Neutrophil (primary cell): Measurements from ENCODE around the gene SLC38A7.

Experiments used
- H3K27ac ChIP-seq: fragments of 200-600 bp; sonication (generic); 2 replicates; pipeline ENCODE4 v1.5.1; 2016; ENCODE audit warnings: mild to moderate bottlenecking, moderate library complexity
- H3K27me3 ChIP-seq: fragments of 200-600 bp; sonication (generic); 2 replicates; pipeline ENCODE4 v1.6.0; 2016; ENCODE audit warnings: mild to moderate bottlenecking
- H3K36me3 ChIP-seq: fragments of 200-600 bp; sonication (generic); 2 replicates; pipeline ENCODE4 v1.5.1; 2017
- H3K4me1 ChIP-seq, 2 experiments: fragments of 200-600 bp in 1 of 2; sonication (generic) in 1 of 2; 1 replicate in 1 of 2; 2 replicates in 1 of 2; pipeline versions ENCODE4 v1.5.1 to v1.6.1; 2013 to 2016; ENCODE audit warnings: low read depth in 1 of 2, low read length in 1 of 2, mild to moderate bottlenecking in 1 of 2, moderate library complexity in 1 of 2; ENCODE audit not compliant: control insufficient read depth in 1 of 2, insufficient read depth in 1 of 2
- H3K4me3 ChIP-seq, 2 experiments: fragments of 200-600 bp in 1 of 2; sonication (generic) in 1 of 2; 1 replicate in 1 of 2; 2 replicates in 1 of 2; pipeline ENCODE4 v1.5.1; 2013 to 2016; ENCODE audit warnings: low read depth in 1 of 2, low read length in 1 of 2, mild to moderate bottlenecking in 1 of 2, moderate library complexity in 1 of 2
- H3K9me3 ChIP-seq: fragments of 200-600 bp; sonication (generic); 2 replicates; pipeline ENCODE4 v1.5.1; 2016
- TF ChIP-seq, protein P1 (sequence below): fragments of 200-600 bp; sonication (generic); IDR thresholded peaks from 2 replicates; pipeline ENCODE4 v1.5.1; 2016; ENCODE audit warnings: antibody characterized with exemption

SLC38A7 gene

DNA sequence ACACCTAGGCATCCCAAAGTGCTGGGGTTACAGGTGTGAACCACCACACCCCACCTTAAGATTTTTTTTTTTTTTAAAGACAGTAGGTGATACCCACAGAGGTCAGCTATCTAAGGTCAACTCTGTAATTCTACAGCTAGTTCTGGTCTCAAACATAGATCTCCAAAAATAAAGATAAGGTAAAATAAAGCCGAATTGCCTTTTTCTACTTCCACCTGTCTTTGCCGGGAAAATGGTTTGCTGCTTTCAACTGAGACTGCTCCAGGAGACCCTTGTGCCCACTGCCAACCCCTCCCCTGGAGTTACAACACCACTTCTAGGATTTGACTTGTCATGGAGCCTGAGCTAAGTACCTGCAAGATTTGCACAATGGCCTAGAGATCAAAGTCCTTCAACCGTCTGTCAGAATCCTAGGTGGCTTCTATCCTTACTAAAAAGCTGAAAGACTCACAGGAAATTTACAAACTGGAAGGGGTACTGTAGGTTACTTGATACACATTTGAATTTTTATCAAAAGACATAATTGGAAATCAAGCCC is 50.2 kb downstream of the SLC38A7 start:
- H3K27ac ChIP-seq, result no peak overlapping the region
- TF ChIP-seq, protein P1, sequence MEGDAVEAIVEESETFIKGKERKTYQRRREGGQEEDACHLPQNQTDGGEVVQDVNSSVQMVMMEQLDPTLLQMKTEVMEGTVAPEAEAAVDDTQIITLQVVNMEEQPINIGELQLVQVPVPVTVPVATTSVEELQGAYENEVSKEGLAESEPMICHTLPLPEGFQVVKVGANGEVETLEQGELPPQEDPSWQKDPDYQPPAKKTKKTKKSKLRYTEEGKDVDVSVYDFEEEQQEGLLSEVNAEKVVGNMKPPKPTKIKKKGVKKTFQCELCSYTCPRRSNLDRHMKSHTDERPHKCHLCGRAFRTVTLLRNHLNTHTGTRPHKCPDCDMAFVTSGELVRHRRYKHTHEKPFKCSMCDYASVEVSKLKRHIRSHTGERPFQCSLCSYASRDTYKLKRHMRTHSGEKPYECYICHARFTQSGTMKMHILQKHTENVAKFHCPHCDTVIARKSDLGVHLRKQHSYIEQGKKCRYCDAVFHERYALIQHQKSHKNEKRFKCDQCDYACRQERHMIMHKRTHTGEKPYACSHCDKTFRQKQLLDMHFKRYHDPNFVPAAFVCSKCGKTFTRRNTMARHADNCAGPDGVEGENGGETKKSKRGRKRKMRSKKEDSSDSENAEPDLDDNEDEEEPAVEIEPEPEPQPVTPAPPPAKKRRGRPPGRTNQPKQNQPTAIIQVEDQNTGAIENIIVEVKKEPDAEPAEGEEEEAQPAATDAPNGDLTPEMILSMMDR, result no peak
- no peak overlapping the region for H3K4me3 ChIP-seq
- H3K36me3 ChIP-seq, result no peaks in the 10 kb centered on the region
- H3K4me1 ChIP-seq, result peaks cover 9% of the 10 kb centered on the region in 2 experiments
- H3K27me3 ChIP-seq, result peaks cover 7% of the 10 kb centered on the region
- no peaks in the 10 kb centered on the region for H3K9me3 ChIP-seq

DNA sequence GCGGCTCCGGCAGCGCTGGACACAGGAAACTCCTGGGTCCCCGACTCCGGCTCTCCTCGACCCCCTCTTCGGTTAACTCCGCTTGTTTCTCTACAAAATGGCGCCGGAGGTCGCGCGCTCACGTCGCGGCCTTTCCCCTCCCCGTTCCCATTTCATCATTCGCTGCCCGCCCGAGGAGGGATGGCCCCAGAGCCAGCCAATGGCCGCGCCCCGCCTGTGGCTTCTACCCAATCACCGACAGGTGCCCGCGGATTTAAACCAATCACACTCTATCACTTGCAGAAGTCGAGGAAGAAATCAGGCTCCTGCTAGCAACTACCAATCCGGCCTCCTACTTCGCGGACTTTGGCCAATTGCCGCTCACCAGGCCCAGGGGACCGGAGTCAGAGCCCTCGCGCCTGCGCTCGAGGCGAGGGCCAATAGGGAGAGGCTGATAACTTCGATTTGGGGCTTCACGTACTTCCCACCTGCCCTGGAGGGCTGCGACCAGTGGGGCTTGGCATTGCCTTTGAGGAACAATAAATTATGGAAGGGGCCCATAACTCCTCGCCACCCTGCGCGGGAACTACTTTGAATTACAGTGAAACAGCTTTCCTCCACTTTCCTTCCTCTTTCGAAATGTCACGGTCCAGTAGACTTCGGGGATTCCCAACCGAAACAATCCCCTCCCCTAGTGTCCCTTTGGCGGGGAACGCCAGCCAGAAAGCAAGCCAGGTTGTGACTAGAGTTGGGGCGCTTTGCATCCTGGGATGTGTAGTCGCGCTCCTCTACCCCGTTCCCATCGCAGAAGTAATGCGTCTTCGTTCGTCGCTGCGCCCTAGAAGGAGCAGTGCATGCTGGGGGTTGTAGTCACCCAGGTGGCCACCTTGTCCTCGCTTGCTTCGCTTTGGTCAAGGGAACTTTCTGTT is 54.6 kb downstream of the SLC38A7 start, which contains the start of gene CNOT1:
Gene CNOT1 (minus strand): TSS at position 94 of the 908 bp plus-strand sequence. CDS start 30,489 bp downstream, outside the sequence.
- Histone ChIP-seq H3K27me3 (no peaks in the 10 kb centered on the region), H3K4me1 (peaks cover 17 to 22% of the 10 kb centered on the region in 2 experiments), H3K36me3 (no peaks in the 10 kb centered on the region), H3K9me3 (no peaks in the 10 kb centered on the region), H3K4me3 (peak within 1 kb of the TSS; percentile 95 to 98), H3K27ac (peak within 1 kb of the TSS; percentile 96)
- TF ChIP-seq, protein P1, result peak; percentile 35

DNA sequence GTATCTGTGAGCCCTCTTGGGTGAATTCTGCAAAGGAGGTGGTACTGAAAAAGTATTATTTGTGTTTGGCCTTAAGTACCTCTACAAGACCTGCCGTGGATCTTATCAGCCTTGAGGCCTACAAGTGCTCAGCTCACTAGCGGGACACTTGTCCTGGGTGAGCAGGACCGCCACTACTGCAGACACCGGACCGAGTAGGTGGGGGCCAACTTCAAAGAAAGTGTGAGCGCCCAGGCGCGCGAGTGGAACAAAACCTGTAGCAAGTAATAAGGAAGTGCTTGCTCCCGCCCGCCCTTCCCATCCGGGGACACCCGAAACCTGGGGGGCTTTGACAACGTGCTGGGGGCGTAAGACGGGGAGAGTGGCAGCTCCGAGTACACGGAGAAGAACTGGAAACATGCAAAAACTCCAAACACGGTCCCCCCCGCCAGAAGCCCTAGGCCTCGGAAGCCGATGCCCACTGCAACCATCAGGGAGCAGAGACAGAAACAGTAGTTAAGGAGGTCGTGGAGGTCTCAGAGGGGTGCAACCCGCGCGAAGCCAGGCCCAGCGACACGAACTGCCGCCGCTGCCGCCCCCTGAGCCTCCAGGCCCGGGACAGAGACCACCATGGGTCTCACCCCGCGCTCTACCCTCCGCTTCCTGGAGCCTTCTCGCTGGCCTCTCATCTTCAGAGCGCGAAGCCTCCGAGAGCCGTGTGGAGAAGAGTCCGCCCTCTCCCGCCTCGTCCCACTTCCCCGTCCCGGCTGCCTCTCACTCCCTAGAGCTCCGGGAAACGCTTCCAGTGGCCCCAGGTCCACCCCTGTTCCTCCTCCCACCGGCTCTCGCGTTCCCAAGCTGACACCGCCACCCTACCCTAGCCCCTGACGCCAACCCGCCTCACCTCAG is 55.5 kb downstream of the SLC38A7 start:
- peaks cover 17 to 22% of the 10 kb centered on the region in 2 experiments for H3K4me1 ChIP-seq
- H3K27me3 ChIP-seq, result no peaks in the 10 kb centered on the region
- no peaks in the 10 kb centered on the region for H3K9me3 ChIP-seq
- TF ChIP-seq, protein P1, result no peak
- peak overlapping the region; percentile 95 to 98 for H3K4me3 ChIP-seq
- H3K36me3 ChIP-seq, result peaks cover 8% of the 10 kb centered on the region
- H3K27ac ChIP-seq, result peak overlapping the region; percentile 96

DNA sequence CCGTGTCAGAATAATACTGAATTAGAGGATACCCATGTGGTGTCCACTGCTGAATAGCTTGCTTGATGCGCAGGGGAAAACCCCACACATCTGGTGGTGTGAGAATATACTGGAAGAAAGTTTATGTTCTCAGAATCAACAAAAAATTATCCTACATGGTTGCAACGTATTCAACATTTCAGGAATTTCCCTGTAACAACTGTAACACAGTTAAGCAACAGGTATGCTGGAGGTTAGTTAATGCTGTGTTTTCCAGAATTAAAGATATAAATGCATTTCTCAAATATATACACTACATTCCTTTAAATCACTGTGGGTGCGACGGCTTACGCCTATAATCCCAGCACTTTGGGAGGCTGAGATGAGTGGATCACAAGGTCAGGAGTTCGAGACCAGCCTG is 60.4 kb downstream of the SLC38A7 start:
- H3K36me3 ChIP-seq, result peaks cover 41% of the 10 kb centered on the region

DNA sequence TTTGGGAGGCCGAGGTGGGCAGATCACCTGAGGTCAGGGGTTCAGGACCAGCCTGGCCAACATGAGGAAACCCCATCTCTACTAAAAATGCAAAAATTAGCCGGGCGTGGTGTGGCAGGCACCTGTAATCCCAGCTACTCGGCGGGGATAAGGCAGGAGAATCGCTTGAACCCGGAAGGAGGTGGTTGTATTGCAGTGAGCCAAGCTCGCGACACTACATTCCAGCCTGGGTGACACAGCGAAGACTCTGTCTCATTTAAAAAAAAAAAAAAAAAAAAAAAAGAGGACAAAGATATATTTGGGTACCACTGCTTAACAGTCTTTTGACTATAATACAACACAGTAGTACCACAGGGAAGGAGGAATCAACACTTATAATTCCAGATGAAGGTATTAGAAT is 64.2 kb downstream of the SLC38A7 start:
- Histone ChIP-seq H3K9me3 (no peaks in the 10 kb centered on the region), H3K4me3 (no peak overlapping the region), H3K4me1 (no peaks in the 10 kb centered on the region), H3K27me3 (no peaks in the 10 kb centered on the region), H3K36me3 (peaks cover 59% of the 10 kb centered on the region), H3K27ac (no peak overlapping the region)
- TF ChIP-seq, protein P1, result no peak

More for the DNA sequence above, 60.4 kb downstream of the SLC38A7 start:
- Histone ChIP-seq H3K9me3 (no peaks in the 10 kb centered on the region), H3K4me3 (no peak overlapping the region), H3K4me1 (peaks cover 12 to 17% of the 10 kb centered on the region in 2 experiments), H3K27me3 (no peaks in the 10 kb centered on the region), H3K27ac (no peak overlapping the region)
- TF ChIP-seq, protein P1, result no peak
